Smooth muscle cell (in vitro differentiated cells): Measurements from ENCODE around the gene MAG. TPM values are rescaled to one million over a fixed set of nuclear protein-coding genes. Genes with fewer than 3 reads are reported as not detected.

Source experiments
- DNase-seq: peaks from one replicate; lab custom pipeline; 2025; ENCODE audit not compliant: unreplicated experiment; lab: John Stamatoyannopoulos, UW
- H2AFZ ChIP-seq: fragments of 200-600 bp; sonication (generic); 2 replicates; pipeline ENCODE4 v1.6.0; 2016; ENCODE audit warnings: antibody characterized with exemption, low read depth, mild to moderate bottlenecking
- H3F3A ChIP-seq: fragments of 200-600 bp; sonication (generic); 2 replicates; pipeline ENCODE4 v1.6.0; 2017; ENCODE audit warnings: antibody characterized with exemption, low read depth
- H3K27ac ChIP-seq: fragments of 200-600 bp; sonication (generic); 2 replicates; pipeline ENCODE4 v1.5.1; 2016; ENCODE audit warnings: low read depth, mild to moderate bottlenecking
- H3K27me3 ChIP-seq: fragments of 200-600 bp; sonication (generic); 2 replicates; pipeline ENCODE4 v1.6.1; 2016; ENCODE audit warnings: low read depth, mild to moderate bottlenecking
- H3K36me3 ChIP-seq: fragments of 200-600 bp; sonication (generic); 2 replicates; pipeline ENCODE4 v1.5.1; 2016; ENCODE audit warnings: low read depth
- H3K4me1 ChIP-seq: fragments of 200-600 bp; sonication (generic); 2 replicates; pipeline ENCODE4 v1.5.1; 2016; ENCODE audit warnings: low read depth
- H3K4me2 ChIP-seq: fragments of 200-600 bp; sonication (generic); 2 replicates; pipeline ENCODE4 v1.6.0; 2016; ENCODE audit warnings: mild to moderate bottlenecking
- H3K4me3 ChIP-seq: fragments of 200-600 bp; sonication (generic); 2 replicates; pipeline ENCODE4 v1.5.1; 2016; ENCODE audit warnings: mild to moderate bottlenecking
- H3K79me2 ChIP-seq: fragments of 200-600 bp; sonication (generic); 2 replicates; pipeline ENCODE4 v1.6.0; 2016; ENCODE audit warnings: low read depth, mild to moderate bottlenecking
- H3K9ac ChIP-seq: fragments of 200-600 bp; sonication (generic); 2 replicates; pipeline ENCODE4 v1.6.0; 2016; ENCODE audit warnings: low read depth
- H3K9me3 ChIP-seq: fragments of 200-600 bp; sonication (generic); replicated peaks from 2 replicates; pipeline ENCODE4 v1.5.1; 2016; ENCODE audit warnings: low read depth
- H4K20me1 ChIP-seq: fragments of 200-600 bp; sonication (generic); 2 replicates; pipeline ENCODE4 v1.6.0; 2016; ENCODE audit warnings: low read depth
- WGBS: methylation state at CpG from one replicate; pipeline ENCODE4 v1.1.7; 2016; ENCODE audit warnings: low lambda C conversion rate; 5-methylcytosine and 5-hydroxymethylcytosine counted together
- polyA plus RNA-seq: library from polyadenylated mRNA; unstranded; fragments of >200 nt; fragmentation: Nextera tagmentation; extraction: Ambion mirVana; gene quantifications from 2 replicates; pipeline ENCODE4 v1.2.1, GENCODE V29; 2016
- total RNA-seq: library from RNA; depleted of rRNA; stranded (reverse); fragments of >200 nt; gene quantifications from 2 replicates; pipeline ENCODE4 v1.2.3, GENCODE V29; 2014
- TF ChIP-seq, protein P1 (sequence below): fragments of 200-600 bp; sonication (generic); IDR thresholded peaks from 2 replicates; pipeline ENCODE4 v1.5.1; 2017; ENCODE audit warnings: borderline replicate concordance, mild to moderate bottlenecking, antibody characterized with exemption; ENCODE audit not compliant: insufficient read depth, poor library complexity, severe bottlenecking

MAG gene
- total and polyA plus RNA-seq, 2 experiments from 2014 or later, result not detected

DNA sequence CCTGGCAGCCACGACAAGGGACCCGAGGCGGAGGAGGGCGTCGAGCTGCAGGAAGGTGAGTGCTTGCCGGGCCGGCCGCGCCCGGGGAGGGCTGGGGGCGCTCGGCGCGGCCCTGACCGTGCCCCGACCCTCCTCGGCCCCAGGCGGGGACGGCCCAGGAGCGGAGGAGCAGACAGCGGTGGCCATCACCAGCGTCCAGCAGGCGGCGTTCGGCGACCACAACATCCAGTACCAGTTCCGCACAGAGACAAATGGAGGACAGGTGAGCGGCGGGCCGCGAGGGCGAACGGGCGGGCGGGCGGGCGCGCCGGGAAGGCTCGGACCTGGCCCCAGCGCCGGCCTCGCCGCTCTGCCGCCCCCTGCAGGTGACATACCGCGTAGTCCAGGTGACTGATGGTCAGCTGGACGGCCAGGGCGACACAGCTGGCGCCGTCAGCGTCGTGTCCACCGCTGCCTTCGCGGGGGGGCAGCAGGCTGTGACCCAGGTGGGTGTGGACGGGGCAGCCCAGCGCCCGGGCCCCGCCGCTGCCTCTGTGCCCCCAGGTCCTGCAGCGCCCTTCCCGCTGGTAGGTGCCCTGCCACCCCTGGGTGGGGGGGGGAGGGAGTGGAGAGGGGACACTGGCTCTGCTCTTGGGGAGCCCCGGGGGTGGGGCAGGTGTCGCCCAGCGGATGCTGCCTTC lies 22.4 kb upstream of the MAG start:
- peaks cover 10% of the 10 kb centered on the region for H3F3A ChIP-seq
- no peak overlapping the region for H2AFZ ChIP-seq
- peaks cover 14% of the 10 kb centered on the region for H4K20me1 ChIP-seq
- H3K9ac ChIP-seq, result no peak overlapping the region
- H3K79me2 ChIP-seq, result peaks cover 8% of the 10 kb centered on the region
- no peaks in the 10 kb centered on the region for H3K9me3 ChIP-seq
- DNase-seq, result peak; percentile 39
- no peaks in the 10 kb centered on the region for H3K27me3 ChIP-seq
- H3K27ac ChIP-seq, result no peak overlapping the region
- WGBS, result 5% methylated on average over 32 of the region's 66 CpGs
- peaks cover 3% of the 10 kb centered on the region for H3K4me1 ChIP-seq
- H3K36me3 ChIP-seq, result no peaks in the 10 kb centered on the region
- TF ChIP-seq, protein P1, sequence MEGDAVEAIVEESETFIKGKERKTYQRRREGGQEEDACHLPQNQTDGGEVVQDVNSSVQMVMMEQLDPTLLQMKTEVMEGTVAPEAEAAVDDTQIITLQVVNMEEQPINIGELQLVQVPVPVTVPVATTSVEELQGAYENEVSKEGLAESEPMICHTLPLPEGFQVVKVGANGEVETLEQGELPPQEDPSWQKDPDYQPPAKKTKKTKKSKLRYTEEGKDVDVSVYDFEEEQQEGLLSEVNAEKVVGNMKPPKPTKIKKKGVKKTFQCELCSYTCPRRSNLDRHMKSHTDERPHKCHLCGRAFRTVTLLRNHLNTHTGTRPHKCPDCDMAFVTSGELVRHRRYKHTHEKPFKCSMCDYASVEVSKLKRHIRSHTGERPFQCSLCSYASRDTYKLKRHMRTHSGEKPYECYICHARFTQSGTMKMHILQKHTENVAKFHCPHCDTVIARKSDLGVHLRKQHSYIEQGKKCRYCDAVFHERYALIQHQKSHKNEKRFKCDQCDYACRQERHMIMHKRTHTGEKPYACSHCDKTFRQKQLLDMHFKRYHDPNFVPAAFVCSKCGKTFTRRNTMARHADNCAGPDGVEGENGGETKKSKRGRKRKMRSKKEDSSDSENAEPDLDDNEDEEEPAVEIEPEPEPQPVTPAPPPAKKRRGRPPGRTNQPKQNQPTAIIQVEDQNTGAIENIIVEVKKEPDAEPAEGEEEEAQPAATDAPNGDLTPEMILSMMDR, result peak; percentile 59
- peak overlapping the region; percentile 69 for H3K4me3 ChIP-seq
- H3K4me2 ChIP-seq, result peak overlapping the region; percentile 90

DNA sequence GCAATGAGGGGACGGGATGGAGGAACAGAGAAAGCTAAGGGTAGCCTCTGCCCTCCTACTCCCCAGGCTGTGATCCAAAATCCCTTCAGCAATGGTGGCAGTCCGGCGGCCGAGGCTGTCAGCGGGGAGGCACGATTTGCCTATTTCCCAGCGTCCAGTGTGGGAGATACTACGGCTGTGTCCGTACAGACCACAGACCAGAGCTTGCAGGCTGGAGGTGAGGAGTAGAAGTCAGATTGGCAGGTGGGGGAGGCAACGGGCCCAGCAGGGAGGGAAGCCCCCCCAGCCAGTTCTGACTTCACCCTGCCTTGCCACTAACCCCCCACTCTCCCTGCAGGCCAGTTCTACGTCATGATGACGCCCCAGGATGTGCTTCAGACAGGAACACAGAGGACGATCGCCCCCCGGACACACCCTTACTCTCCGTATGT lies 21.6 kb upstream of the MAG start:
- no peaks in the 10 kb centered on the region for H3K27me3 ChIP-seq
- TF ChIP-seq, protein P1, result no peak
- 98% methylated on average over 16 of the region's 16 CpGs for WGBS
- no peak overlapping the region for H3K9ac ChIP-seq
- peaks cover 14% of the 10 kb centered on the region for H4K20me1 ChIP-seq
- no peak overlapping the region for H3K27ac ChIP-seq
- peaks cover 3% of the 10 kb centered on the region for H3K4me1 ChIP-seq
- no peaks in the 10 kb centered on the region for H3K9me3 ChIP-seq
- H2AFZ ChIP-seq, result no peak overlapping the region
- H3K4me3 ChIP-seq, result no peak overlapping the region
- DNase-seq, result no peak
- no peaks in the 10 kb centered on the region for H3K36me3 ChIP-seq
- peaks cover 8% of the 10 kb centered on the region for H3F3A ChIP-seq
- peak overlapping the region; percentile 90 for H3K4me2 ChIP-seq
- peaks cover 8% of the 10 kb centered on the region for H3K79me2 ChIP-seq

DNA sequence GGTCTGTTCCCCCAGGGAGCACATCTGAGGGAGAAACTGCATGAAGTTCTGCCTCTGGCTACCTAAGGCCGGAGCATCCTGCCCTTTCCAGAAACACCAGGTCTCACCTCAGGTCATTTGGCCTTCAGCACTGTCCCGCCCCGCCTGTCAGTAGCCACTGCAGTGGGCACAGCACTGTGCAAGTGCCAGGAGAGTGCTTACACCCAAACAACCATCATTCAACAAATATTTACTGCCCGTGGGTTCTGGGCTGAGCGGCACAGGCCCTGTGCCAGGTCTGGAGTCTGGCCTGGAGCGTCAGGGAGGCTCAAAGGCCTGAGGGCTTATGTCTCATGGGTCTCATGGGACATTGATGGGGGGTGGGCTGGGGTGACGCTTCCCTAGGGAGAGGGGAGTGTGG lies 20.4 kb upstream of the MAG start:
- Histone ChIP-seq H3K27me3 (no peaks in the 10 kb centered on the region), H3K36me3 (no peaks in the 10 kb centered on the region), H2AFZ (no peak overlapping the region), H3F3A (no peaks in the 10 kb centered on the region), H4K20me1 (peaks cover 14% of the 10 kb centered on the region), H3K4me1 (peaks cover 3% of the 10 kb centered on the region), H3K9me3 (no peaks in the 10 kb centered on the region), H3K4me3 (no peak overlapping the region), H3K27ac (no peak overlapping the region), H3K4me2 (no peak overlapping the region), H3K9ac (no peak overlapping the region), H3K79me2 (peaks cover 8% of the 10 kb centered on the region)
- TF ChIP-seq, protein P1, result no peak
- no peak for DNase-seq
- WGBS, result 100% methylated on average over 7 of the region's 7 CpGs
